HG03135 (cell line): ENCODE data around the gene IGSF21.
"Not testable (repeated sequence)": the region's sequence is repeated elsewhere in the genome, so short reads cannot be mapped to it uniquely, and the experiment has no call there.

ENCODE experiments used
- ATAC-seq: cut with Tn5 transposase; IDR thresholded peaks from one replicate; pipeline ENCODE4 v1.9.1; 2021; ENCODE audit warnings: mild to moderate bottlenecking, moderate library complexity; ENCODE audit not compliant: unreplicated experiment

IGSF21 gene

GRCh38 chr1:18144062-18144461, 36.5 kb downstream of the IGSF21 start:
- no peak for ATAC-seq

GRCh38 chr1:18144916-18145647, 37.5 kb downstream of the IGSF21 start:
- no peak for ATAC-seq

- ATAC-seq: no peak
Observed at GRCh38 chr1:18145851-18146618, 38.4 kb downstream of the IGSF21 start.

GRCh38 chr1:18146886-18147285, 39.3 kb downstream of the IGSF21 start:
- ATAC-seq: no peak

- ATAC-seq: no peak
Observed at GRCh38 chr1:18147672-18148071, 40.1 kb downstream of the IGSF21 start.

- ATAC-seq: no peak
Observed at GRCh38 chr1:18148461-18148860, 40.9 kb downstream of the IGSF21 start.

GRCh38 chr1:18149027-18149641, 41.5 kb downstream of the IGSF21 start:
- no peak for ATAC-seq

GRCh38 chr1:18151436-18152122, 44.0 kb downstream of the IGSF21 start:
- no peak for ATAC-seq

GRCh38 chr1:18154430-18155194, 47.0 kb downstream of the IGSF21 start:
- ATAC-seq: no peak

- no peak for ATAC-seq
Observed at GRCh38 chr1:18155881-18156385, 48.3 kb downstream of the IGSF21 start.

GRCh38 chr1:18157352-18157751, 49.8 kb downstream of the IGSF21 start:
- ATAC-seq: no peak

- no peak for ATAC-seq
Observed at GRCh38 chr1:18157968-18158367, 50.4 kb downstream of the IGSF21 start.

GRCh38 chr1:18158714-18159113, 51.1 kb downstream of the IGSF21 start:
- no peak for ATAC-seq

- no peak for ATAC-seq
Observed at GRCh38 chr1:18160290-18160942, 52.8 kb downstream of the IGSF21 start.

- no peak for ATAC-seq
Observed at GRCh38 chr1:18161690-18162089, 54.1 kb downstream of the IGSF21 start.

- not testable (repeated sequence) for ATAC-seq
Observed at GRCh38 chr1:18165640-18166039, 58.0 kb downstream of the IGSF21 start.

GRCh38 chr1:18166341-18166740, 58.7 kb downstream of the IGSF21 start:
- ATAC-seq: no peak

GRCh38 chr1:18166929-18167328, 59.3 kb downstream of the IGSF21 start:
- ATAC-seq: no peak

GRCh38 chr1:18170444-18170843, 62.8 kb downstream of the IGSF21 start:
- no peak for ATAC-seq

GRCh38 chr1:18174037-18174436, 66.4 kb downstream of the IGSF21 start:
- ATAC-seq: no peak
